C4-2B (cell line): ENCODE data around the gene DNMT1.

Experiments
- ZFX ChIP-seq: fragments of 450-650 bp; IDR thresholded peaks from 2 replicates; pipeline ENCODE4 v1.6.1; 2017
- TF ChIP-seq, protein P1 (sequence below): fragments of 450-650 bp; conservative IDR thresholded peaks from 2 replicates; pipeline ENCODE4 v1.5.1; 2017; ENCODE audit warnings: mild to moderate bottlenecking

DNA sequence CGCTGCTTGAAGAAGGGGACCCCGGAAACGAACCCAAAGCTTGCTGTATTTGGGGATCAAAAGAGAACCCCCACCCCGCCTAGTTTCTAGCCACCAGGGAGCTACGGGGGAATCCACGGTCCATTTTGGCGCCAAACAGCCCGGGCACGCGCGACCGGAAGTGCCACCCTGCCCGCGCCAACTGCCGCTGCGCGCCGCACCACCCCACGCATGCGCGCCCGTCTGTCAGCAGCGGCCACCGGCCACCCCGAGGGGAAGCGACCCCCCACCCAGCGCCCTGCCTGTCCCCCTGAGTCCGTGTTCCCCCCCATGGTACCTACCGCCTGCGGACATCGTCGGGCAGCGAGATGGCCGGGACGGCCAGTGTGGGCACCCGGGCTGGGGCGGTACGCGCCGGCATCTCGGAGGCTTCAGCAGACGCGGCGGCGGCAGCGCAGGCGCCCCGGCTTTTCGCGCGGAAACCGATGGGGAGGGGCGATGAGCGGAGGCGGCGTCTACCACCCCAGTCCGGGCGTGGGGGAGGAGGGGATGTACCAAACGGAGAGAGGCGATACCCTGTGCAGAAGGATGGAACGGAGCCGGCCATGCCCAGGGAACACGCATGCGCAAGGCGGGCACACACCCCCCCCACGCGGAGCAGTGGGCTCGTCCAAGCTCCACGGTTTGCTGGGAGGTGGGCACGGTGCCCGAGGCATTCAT, at the start of gene DNMT1:
- TF ChIP-seq, protein P1, sequence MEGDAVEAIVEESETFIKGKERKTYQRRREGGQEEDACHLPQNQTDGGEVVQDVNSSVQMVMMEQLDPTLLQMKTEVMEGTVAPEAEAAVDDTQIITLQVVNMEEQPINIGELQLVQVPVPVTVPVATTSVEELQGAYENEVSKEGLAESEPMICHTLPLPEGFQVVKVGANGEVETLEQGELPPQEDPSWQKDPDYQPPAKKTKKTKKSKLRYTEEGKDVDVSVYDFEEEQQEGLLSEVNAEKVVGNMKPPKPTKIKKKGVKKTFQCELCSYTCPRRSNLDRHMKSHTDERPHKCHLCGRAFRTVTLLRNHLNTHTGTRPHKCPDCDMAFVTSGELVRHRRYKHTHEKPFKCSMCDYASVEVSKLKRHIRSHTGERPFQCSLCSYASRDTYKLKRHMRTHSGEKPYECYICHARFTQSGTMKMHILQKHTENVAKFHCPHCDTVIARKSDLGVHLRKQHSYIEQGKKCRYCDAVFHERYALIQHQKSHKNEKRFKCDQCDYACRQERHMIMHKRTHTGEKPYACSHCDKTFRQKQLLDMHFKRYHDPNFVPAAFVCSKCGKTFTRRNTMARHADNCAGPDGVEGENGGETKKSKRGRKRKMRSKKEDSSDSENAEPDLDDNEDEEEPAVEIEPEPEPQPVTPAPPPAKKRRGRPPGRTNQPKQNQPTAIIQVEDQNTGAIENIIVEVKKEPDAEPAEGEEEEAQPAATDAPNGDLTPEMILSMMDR, result no peak
- TF ChIP-seq ZFX, result no peak; the same call in 1 of the 2 replicates
